Measurements from ENCODE around the gene TBL1XR1. TPM values are rescaled to one million over a fixed set of nuclear protein-coding genes. Genes with fewer than 3 reads are reported as not detected.
A peak's percentile ranks its signal among the peaks of the same experiment; 100 is the strongest.
"Not testable (repeated sequence)": the region's sequence is repeated elsewhere in the genome, so short reads cannot be mapped to it uniquely, and the experiment has no call there.

The TBL1XR1 gene
- total RNA-seq, 2 donors from 2014 or later, result 131 to 180 TPM

GRCh38 chr3:177013681-177014280 lies 183.5 kb downstream of the TBL1XR1 start:
- ATAC-seq (replicated peaks), result no peak
- Mint-ChIP-seq H3K4me1 (no peaks in the 10 kb centered on the region), H3K36me3 (ENCODE audit: low read depth) (peaks cover 7% of the 10 kb centered on the region), H3K27ac (no peak overlapping the region), H3K9me3 (peaks cover 3% of the 10 kb centered on the region), H3K4me3 (no peak overlapping the region), H3K27me3 (no peaks in the 10 kb centered on the region)

GRCh38 chr3:177005718-177006405 lies 191.4 kb downstream of the TBL1XR1 start:
- no peaks in the 10 kb centered on the region for H3K4me1 Mint-ChIP-seq
- no peak overlapping the region for H3K27ac Mint-ChIP-seq
- no peak for ATAC-seq (replicated peaks)
- no peaks in the 10 kb centered on the region for H3K36me3 Mint-ChIP-seq (ENCODE audit: low read depth)
- no peak overlapping the region for H3K4me3 Mint-ChIP-seq
- peaks cover 4% of the 10 kb centered on the region for H3K9me3 Mint-ChIP-seq
- no peaks in the 10 kb centered on the region for H3K27me3 Mint-ChIP-seq

- not testable (repeated sequence) for H3K36me3 Mint-ChIP-seq (ENCODE audit: low read depth); H3K27me3 Mint-ChIP-seq; H3K4me3 Mint-ChIP-seq; H3K9me3 Mint-ChIP-seq; ATAC-seq (replicated peaks); H3K27ac Mint-ChIP-seq; H3K4me1 Mint-ChIP-seq
Measured at GRCh38 chr3:177000159-177000558, 197.1 kb downstream of the TBL1XR1 start.

- ATAC-seq (replicated peaks), result no peak
- H3K27ac Mint-ChIP-seq, result no peak overlapping the region
- peaks cover 9% of the 10 kb centered on the region for H3K9me3 Mint-ChIP-seq
Measured at GRCh38 chr3:176995946-176996345, 201.3 kb downstream of the TBL1XR1 start.

DNA sequence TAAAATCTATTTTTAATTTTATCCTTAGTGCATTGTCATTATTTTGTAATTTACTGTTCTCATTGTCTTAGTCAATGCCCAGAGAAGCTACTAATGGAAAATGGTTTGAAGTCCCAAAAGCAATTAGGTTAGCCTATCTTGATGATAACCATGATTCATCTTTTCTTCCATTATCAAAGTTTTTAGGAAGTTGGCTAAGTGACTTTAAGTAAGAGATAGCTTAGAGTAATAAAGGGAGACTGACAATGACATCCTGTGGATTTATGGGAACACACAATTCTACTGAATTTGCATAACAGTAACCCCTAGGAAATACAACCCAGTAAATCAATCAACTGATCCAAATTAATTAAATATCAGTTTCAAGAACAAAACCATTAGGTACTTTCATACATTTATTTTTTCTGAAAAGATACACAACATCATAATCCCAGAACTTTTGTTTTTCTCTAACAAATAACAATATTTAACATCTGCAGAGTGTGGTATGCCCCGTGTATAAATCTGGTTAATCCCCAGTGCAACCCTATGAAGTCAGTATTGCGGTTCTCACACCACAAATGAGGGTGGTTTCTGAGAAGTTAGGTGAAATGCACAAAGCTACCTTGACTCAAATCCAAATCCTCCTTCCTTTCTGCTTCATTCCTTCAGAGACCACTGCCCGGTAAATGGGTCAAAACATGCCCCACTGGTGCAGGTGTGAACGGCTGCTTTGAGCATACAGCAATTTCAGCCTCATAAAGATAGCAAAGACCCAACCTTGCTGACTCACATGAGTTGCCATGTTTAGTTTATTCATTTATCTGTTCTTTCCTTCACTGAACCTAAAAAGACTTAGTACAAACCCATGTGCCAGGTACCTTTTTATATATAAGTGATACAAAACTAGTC lies 202.1 kb downstream of the TBL1XR1 start:
- peaks cover 4% of the 10 kb centered on the region for H3K9me3 Mint-ChIP-seq
- H3K4me3 Mint-ChIP-seq, result no peak overlapping the region
- H3K27ac Mint-ChIP-seq, result no peak overlapping the region
- ATAC-seq (replicated peaks), result peak; percentile 76
- H3K27me3 Mint-ChIP-seq, result no peaks in the 10 kb centered on the region
- no peaks in the 10 kb centered on the region for H3K4me1 Mint-ChIP-seq
- no peaks in the 10 kb centered on the region for H3K36me3 Mint-ChIP-seq (ENCODE audit: low read depth)

More at GRCh38 chr3:176995946-176996345, 201.3 kb downstream of the TBL1XR1 start:
- no peak overlapping the region for H3K4me3 Mint-ChIP-seq
- H3K36me3 Mint-ChIP-seq (ENCODE audit: low read depth), result no peaks in the 10 kb centered on the region
- no peaks in the 10 kb centered on the region for H3K4me1 Mint-ChIP-seq
- no peaks in the 10 kb centered on the region for H3K27me3 Mint-ChIP-seq

GRCh38 chr3:176994393-176994792 lies 202.9 kb downstream of the TBL1XR1 start:
- no peaks in the 10 kb centered on the region for H3K36me3 Mint-ChIP-seq (ENCODE audit: low read depth)
- H3K27ac Mint-ChIP-seq, result no peak overlapping the region
- peaks cover 4% of the 10 kb centered on the region for H3K9me3 Mint-ChIP-seq
- no peak overlapping the region for H3K4me3 Mint-ChIP-seq
- no peak for ATAC-seq (replicated peaks)
- H3K4me1 Mint-ChIP-seq, result no peaks in the 10 kb centered on the region
- H3K27me3 Mint-ChIP-seq, result no peaks in the 10 kb centered on the region

DNA sequence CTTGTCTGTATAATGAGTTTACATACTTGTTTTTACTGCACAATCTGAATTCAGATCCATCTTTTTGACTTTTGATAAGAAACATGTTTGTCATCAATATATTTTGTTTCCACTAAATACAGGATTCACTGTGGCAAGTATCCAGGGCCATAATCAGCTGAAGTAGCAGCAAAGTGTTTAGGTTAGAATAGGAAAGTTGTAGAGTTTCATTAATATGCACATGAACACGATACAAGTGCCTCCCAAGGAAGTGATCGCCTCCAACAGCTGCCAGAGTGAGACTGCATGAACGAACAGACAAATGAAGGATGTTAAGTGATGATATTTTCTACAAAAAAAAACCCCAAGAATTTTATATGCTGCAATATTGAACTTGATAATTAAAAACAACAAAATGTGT lies 204.3 kb downstream of the TBL1XR1 start:
- no peak for ATAC-seq (replicated peaks)
- H3K4me3 Mint-ChIP-seq, result no peak overlapping the region
- H3K27me3 Mint-ChIP-seq, result no peaks in the 10 kb centered on the region
- H3K9me3 Mint-ChIP-seq, result peaks cover 4% of the 10 kb centered on the region
- H3K27ac Mint-ChIP-seq, result no peak overlapping the region
- H3K36me3 Mint-ChIP-seq (ENCODE audit: low read depth), result no peaks in the 10 kb centered on the region
- H3K4me1 Mint-ChIP-seq, result no peaks in the 10 kb centered on the region

DNA sequence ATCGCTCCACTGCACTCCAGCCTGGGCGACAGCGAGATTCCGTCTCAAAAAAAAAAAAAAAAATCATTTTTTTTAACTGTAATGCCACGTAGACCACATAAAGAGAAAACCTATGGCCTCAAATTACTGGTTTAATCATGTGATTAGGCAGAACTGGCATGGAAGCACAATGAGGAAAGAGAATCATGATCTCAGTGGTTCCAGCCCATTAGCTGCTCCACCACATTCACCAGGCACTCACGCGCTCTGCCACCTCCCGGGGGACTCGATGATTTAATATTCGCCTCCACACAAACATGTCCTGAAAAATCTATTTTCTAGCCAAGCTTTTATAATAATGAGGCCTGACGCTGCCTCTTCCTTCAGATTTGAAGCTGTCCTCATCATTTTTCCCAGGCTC lies 204.7 kb downstream of the TBL1XR1 start:
- Mint-ChIP-seq H3K4me3 (no peak overlapping the region), H3K27me3 (no peaks in the 10 kb centered on the region), H3K36me3 (ENCODE audit: low read depth) (no peaks in the 10 kb centered on the region), H3K27ac (no peak overlapping the region), H3K9me3 (peaks cover 4% of the 10 kb centered on the region), H3K4me1 (no peaks in the 10 kb centered on the region)
- no peak for ATAC-seq (replicated peaks)

DNA sequence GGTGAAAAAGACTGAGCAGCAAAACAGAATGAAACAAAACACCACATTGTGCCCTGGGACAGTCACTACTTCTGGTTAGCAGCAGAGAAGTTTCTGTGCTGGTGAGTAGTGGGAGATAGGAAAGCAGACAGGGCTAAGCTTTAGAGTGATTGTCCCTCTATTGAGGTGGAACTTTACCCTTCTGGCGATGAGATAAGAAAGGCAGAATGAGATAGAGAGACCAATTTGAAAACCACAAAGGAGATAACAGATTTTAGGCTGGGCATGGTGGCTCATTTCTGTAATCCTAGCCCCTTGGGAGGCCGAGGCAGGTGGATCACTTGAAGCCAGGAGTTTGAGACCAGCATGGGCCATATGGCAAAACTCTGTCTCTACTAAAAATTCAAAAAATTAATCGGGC lies 208.5 kb downstream of the TBL1XR1 start:
- Mint-ChIP-seq H3K9me3 (peaks cover 4% of the 10 kb centered on the region), H3K4me1 (no peaks in the 10 kb centered on the region), H3K27ac (no peak overlapping the region), H3K27me3 (no peaks in the 10 kb centered on the region), H3K36me3 (ENCODE audit: low read depth) (no peaks in the 10 kb centered on the region), H3K4me3 (no peak overlapping the region)
- ATAC-seq (replicated peaks), result no peak

DNA sequence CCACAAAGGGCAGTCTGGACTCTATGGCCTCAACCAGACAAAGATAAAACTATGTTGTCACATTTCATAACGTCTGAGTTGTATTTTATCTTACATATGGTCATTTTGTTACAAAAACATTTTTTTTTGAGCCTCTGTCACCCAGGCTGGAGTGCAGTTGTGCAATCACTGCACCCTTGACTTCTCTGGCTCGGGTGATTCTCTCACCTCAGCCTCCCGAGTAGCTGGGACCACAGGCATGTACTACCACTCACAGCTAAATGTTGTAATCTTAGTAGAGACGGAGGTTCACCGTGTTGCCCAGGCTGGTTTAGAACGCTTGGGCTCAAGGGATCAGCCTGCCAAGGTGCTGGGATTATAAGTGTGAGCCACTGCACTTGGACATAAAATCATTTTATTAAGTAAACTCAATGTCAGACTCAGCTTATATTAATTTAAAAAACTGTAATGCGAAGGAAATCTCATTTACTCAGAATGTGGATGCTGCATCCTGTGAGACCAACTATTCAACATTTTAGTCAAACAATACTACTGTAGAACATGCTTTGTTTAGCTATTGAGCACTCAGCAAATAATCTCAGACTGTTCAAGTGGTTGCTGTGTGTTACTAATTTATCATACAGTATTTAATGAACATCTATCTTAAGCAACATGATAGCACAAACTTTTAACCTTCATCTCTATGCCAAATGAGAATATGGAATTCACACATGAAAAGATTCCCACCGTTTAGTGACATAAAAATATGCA lies 209.2 kb downstream of the TBL1XR1 start:
- Mint-ChIP-seq H3K4me3 (no peak overlapping the region), H3K27me3 (no peaks in the 10 kb centered on the region), H3K27ac (no peak overlapping the region), H3K9me3 (peaks cover 4% of the 10 kb centered on the region), H3K36me3 (ENCODE audit: low read depth) (no peaks in the 10 kb centered on the region), H3K4me1 (no peaks in the 10 kb centered on the region)
- ATAC-seq (replicated peaks), result no peak

DNA sequence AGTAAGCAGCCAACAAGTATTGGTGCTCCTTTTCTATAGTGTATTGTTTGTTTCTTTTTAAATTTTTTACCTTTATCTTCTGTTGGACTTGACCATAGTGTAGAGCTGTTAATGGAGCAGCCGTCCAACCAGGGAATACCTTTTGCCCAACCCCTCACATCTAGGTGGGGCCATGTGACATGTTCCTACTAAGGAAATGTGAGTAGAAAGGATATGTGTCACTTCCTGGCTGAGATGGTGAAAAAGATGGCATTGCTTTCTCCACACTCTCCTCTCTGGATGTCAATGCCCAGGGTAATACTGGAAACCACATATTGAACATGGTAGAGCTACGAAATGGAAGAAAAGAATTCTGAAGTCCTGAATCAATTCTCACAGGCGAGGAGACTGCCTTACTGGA lies 218.8 kb downstream of the TBL1XR1 start:
- Mint-ChIP-seq H3K4me1 (no peaks in the 10 kb centered on the region), H3K4me3 (no peak overlapping the region), H3K27ac (no peak overlapping the region), H3K27me3 (no peaks in the 10 kb centered on the region), H3K9me3 (peaks cover 7% of the 10 kb centered on the region), H3K36me3 (ENCODE audit: low read depth) (no peaks in the 10 kb centered on the region)
- ATAC-seq (replicated peaks), result no peak

- Mint-ChIP-seq H3K4me1 (no peaks in the 10 kb centered on the region), H3K27me3 (no peaks in the 10 kb centered on the region), H3K4me3 (no peak overlapping the region), H3K27ac (no peak overlapping the region), H3K36me3 (ENCODE audit: low read depth) (no peaks in the 10 kb centered on the region), H3K9me3 (peaks cover 7% of the 10 kb centered on the region)
- ATAC-seq (replicated peaks), result no peak
Measured at GRCh38 chr3:176977331-176977730, 220.0 kb downstream of the TBL1XR1 start.

- Mint-ChIP-seq H3K27me3 (no peaks in the 10 kb centered on the region), H3K4me3 (no peak overlapping the region), H3K36me3 (ENCODE audit: low read depth) (no peaks in the 10 kb centered on the region), H3K27ac (no peak overlapping the region), H3K9me3 (no peaks in the 10 kb centered on the region), H3K4me1 (no peaks in the 10 kb centered on the region)
- no peak for ATAC-seq (replicated peaks)
Measured at GRCh38 chr3:176976586-176976985, 220.7 kb downstream of the TBL1XR1 start.

- no peak overlapping the region for H3K27ac Mint-ChIP-seq
- H3K4me3 Mint-ChIP-seq, result no peak overlapping the region
- H3K4me1 Mint-ChIP-seq, result no peaks in the 10 kb centered on the region
- H3K9me3 Mint-ChIP-seq, result no peaks in the 10 kb centered on the region
- no peaks in the 10 kb centered on the region for H3K36me3 Mint-ChIP-seq (ENCODE audit: low read depth)
- H3K27me3 Mint-ChIP-seq, result no peaks in the 10 kb centered on the region
- ATAC-seq (replicated peaks), result no peak
Measured at GRCh38 chr3:176974279-176974678, 223.0 kb downstream of the TBL1XR1 start.

Measured in activated T-helper 17 cell treated with anti-CD3 and anti-CD28 coated beads, Interleukin-2, amount 50 U/mL, for 72 hours (primary cell).